Measurements from ENCODE around the gene SH3BP1. TPM values are rescaled to one million over a fixed set of nuclear protein-coding genes. Genes with fewer than 3 reads are reported as not detected.

Gene SH3BP1
- total RNA-seq, 4 donors from 2014 or later, result 53.1 to 158 (median 84.7) TPM

- Histone ChIP-seq H3K36me3 (no peaks in the 10 kb centered on the region), H3K27me3 (no peaks in the 10 kb centered on the region), H3K27ac (peak overlapping the region; percentile 89 to 93 (median 92)), H3K9me3 (no peaks in the 10 kb centered on the region), H3K4me3 (peak overlapping the region; percentile 61 to 77 (median 72)), H3K4me1 (peaks cover 51 to 86% (median 71%) of the 10 kb centered on the region in 4 donors)
- DNase-seq, result peak; percentile 47
- TF ChIP-seq POLR2AphosphoS5 (IDR thresholded peaks at IDR 0.05), result no peak
- TF ChIP-seq, protein P1, sequence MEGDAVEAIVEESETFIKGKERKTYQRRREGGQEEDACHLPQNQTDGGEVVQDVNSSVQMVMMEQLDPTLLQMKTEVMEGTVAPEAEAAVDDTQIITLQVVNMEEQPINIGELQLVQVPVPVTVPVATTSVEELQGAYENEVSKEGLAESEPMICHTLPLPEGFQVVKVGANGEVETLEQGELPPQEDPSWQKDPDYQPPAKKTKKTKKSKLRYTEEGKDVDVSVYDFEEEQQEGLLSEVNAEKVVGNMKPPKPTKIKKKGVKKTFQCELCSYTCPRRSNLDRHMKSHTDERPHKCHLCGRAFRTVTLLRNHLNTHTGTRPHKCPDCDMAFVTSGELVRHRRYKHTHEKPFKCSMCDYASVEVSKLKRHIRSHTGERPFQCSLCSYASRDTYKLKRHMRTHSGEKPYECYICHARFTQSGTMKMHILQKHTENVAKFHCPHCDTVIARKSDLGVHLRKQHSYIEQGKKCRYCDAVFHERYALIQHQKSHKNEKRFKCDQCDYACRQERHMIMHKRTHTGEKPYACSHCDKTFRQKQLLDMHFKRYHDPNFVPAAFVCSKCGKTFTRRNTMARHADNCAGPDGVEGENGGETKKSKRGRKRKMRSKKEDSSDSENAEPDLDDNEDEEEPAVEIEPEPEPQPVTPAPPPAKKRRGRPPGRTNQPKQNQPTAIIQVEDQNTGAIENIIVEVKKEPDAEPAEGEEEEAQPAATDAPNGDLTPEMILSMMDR (IDR thresholded peaks at IDR 0.05), result no peak
- no peak for TF ChIP-seq POLR2A (IDR thresholded peaks at IDR 0.05)
- no peak for TF ChIP-seq EP300 (IDR thresholded peaks at IDR 0.05; ENCODE audit: low read depth)
- in situ Hi-C loops (cut with MboI; ENCODE audit: low pct_ligation_motif_present in 1 of 4, low pct_unique_long_range_greater_than_20kb in 1 of 4, low sequenced_read_pairs in 3 of 4), result loop anchor here in 1 of 4 donors (5.0 kb wide), 1 partner anchor 42 kb away; no protein-coding TSS in a partner anchor
- intact Hi-C loops (cut with DNase I; ENCODE audit: low total_unique reads), result loop anchor here (10.0 kb wide), 1 partner anchor 155 kb away; no protein-coding TSS in a partner anchor
- 2% methylated on average over 17 of the region's 27 CpGs; no CpG with 5 or more reads in 1 of the 2 donors for WGBS, 2 donors (ENCODE audit: low coverage in 1 of 2)
Measured at GRCh38 chr22:37639771-37640590, 512 bp downstream of the SH3BP1 start.

GRCh38 chr22:37640591-37641560, 1.4 kb downstream of the SH3BP1 start:
- 35% methylated on average over 20 of the region's 24 CpGs; no CpG with 5 or more reads in 1 of the 2 donors for WGBS, 2 donors (ENCODE audit: low coverage in 1 of 2)
- peak; percentile 54 for DNase-seq
- Histone ChIP-seq H3K27ac (peak overlapping the region; percentile 89 to 93 (median 92)), H3K27me3 (no peaks in the 10 kb centered on the region), H3K9me3 (no peaks in the 10 kb centered on the region), H3K36me3 (no peaks in the 10 kb centered on the region), H3K4me3 (peak overlapping the region; percentile 61 to 77 (median 72)), H3K4me1 (peaks cover 44 to 77% (median 69%) of the 10 kb centered on the region in 4 donors)
- intact Hi-C loops (cut with DNase I; ENCODE audit: low total_unique reads), result loop anchor here (10.0 kb wide), 1 partner anchor 154 kb away; no protein-coding TSS in a partner anchor
- no peak for TF ChIP-seq EP300 (IDR thresholded peaks at IDR 0.05; ENCODE audit: low read depth)
- peak in 1 of 3 donors; percentile 10 for TF ChIP-seq POLR2AphosphoS5 (IDR thresholded peaks at IDR 0.05)
- TF ChIP-seq POLR2A (IDR thresholded peaks at IDR 0.05), result peak; percentile 25
- in situ Hi-C loops (cut with MboI; ENCODE audit: low pct_ligation_motif_present in 1 of 4, low pct_unique_long_range_greater_than_20kb in 1 of 4, low sequenced_read_pairs in 3 of 4), result loop anchor here in 1 of 4 donors (5.0 kb wide), 1 partner anchor 41 kb away; no protein-coding TSS in a partner anchor

DNA sequence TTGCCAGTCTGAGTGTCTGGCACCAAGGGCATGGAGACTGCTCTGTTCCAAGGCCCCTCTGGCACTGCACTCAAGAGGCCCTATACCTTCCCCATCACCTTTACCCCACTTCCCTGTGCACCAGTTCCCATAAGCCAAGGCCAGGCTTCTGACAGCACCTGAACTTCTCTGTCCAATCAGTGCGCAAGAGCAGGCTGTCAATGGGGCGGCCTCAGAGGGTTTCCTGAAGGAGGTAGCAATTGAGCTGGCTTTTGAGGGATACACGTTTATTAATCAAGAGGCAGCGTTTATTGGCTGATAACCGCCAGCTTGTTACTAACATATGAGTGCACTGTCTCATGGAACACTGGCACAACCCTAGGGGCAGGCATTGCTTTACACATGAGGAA, 2.1 kb downstream of the SH3BP1 start:
- WGBS, 2 donors (ENCODE audit: low coverage in 1 of 2), result 51% methylated on average over 5 of the region's 5 CpGs; no CpG with 5 or more reads in 1 of the 2 donors
- H3K27ac ChIP-seq, result peak overlapping the region; percentile 89 to 93 (median 92)
- in situ Hi-C loops (cut with MboI; ENCODE audit: low pct_ligation_motif_present in 1 of 4, low pct_unique_long_range_greater_than_20kb in 1 of 4, low sequenced_read_pairs in 3 of 4), result loop anchor here in 1 of 4 donors (5.0 kb wide), 1 partner anchor 41 kb away; no protein-coding TSS in a partner anchor
- intact Hi-C loops (cut with DNase I; ENCODE audit: low total_unique reads), result loop anchor here (10.0 kb wide), 1 partner anchor 153 kb away; no protein-coding TSS in a partner anchor
- peak overlapping the region in 2 of 4 donors; percentile 76 to 77 for H3K4me3 ChIP-seq
- H3K27me3 ChIP-seq, result no peaks in the 10 kb centered on the region
- peak; percentile 78 for DNase-seq
- TF ChIP-seq EP300 (IDR thresholded peaks at IDR 0.05; ENCODE audit: low read depth) (no peak), POLR2A (IDR thresholded peaks at IDR 0.05) (peak; percentile 49), POLR2AphosphoS5 (IDR thresholded peaks at IDR 0.05) (peak; percentile 55 to 70 (median 59))
- TF ChIP-seq, protein P1 (IDR thresholded peaks at IDR 0.05), result no peak
- peaks cover 39 to 70% (median 63%) of the 10 kb centered on the region in 4 donors for H3K4me1 ChIP-seq
- no peaks in the 10 kb centered on the region for H3K9me3 ChIP-seq
- H3K36me3 ChIP-seq, result no peaks in the 10 kb centered on the region

DNA sequence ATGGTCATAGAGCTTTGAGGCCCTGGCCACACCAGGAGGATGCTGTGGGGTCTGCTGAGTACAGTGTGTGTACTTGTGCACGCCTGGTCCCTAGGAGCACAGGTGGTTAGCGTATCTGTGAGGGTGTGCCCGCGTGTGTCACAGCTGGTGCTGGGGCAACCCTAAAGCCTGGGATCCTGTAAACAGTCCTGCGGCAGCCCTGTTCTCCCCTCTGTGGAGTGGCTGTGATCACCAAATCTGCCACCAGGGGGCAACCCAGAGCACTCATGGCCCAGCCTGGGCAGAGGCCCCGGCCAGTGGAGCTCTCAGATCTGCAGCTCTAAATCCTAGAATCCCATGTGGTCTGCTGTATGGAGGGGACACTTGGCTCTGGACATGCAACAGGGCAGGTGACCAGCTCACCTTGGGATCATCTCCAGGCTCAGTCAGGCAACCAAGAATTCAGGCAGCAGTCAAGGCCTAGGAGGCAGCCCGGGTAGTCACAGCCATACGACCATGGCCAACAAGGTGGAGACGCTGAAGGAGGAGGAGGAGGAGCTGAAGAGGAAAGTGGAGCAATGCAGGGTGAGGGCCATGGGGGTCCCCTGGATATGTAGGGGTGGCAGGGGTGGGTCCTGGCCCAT, 3.9 kb downstream of the SH3BP1 start:
- in situ Hi-C loops (cut with MboI; ENCODE audit: low pct_ligation_motif_present in 1 of 4, low pct_unique_long_range_greater_than_20kb in 1 of 4, low sequenced_read_pairs in 3 of 4), result loop anchor here in 1 of 4 donors (5.0 kb wide), 1 partner anchor 39 kb away; no protein-coding TSS in a partner anchor
- WGBS, 2 donors (ENCODE audit: low coverage in 1 of 2), result 26% methylated on average over 9 of the region's 9 CpGs; no CpG with 5 or more reads in 1 of the 2 donors
- no peak overlapping the region for H3K4me3 ChIP-seq
- peak; percentile 93 for DNase-seq
- intact Hi-C loops (cut with DNase I; ENCODE audit: low total_unique reads), result loop anchor here (1.0 to 10.0 kb wide), 2 partner anchors 39 to 151 kb away; no protein-coding TSS in a partner anchor
- H3K27me3 ChIP-seq, result no peaks in the 10 kb centered on the region
- no peaks in the 10 kb centered on the region for H3K36me3 ChIP-seq
- H3K9me3 ChIP-seq, result no peaks in the 10 kb centered on the region
- H3K4me1 ChIP-seq, result peaks cover 25 to 52% (median 46%) of the 10 kb centered on the region in 4 donors
- peak overlapping the region; percentile 89 to 93 (median 92) for H3K27ac ChIP-seq
- TF ChIP-seq POLR2AphosphoS5 (IDR thresholded peaks at IDR 0.05), result peak in 2 of 3 donors; percentile 41 to 44
- TF ChIP-seq, protein P1 (IDR thresholded peaks at IDR 0.05), result peak; percentile 92 to 98 (median 94)
- TF ChIP-seq POLR2A (IDR thresholded peaks at IDR 0.05), result no peak
- no peak for TF ChIP-seq EP300 (IDR thresholded peaks at IDR 0.05; ENCODE audit: low read depth)
